GM12874 (cell line): ENCODE results near the gene TUBA8.

Experiments used
- CTCF ChIP-seq: IDR thresholded peaks from 2 replicates; pipeline ENCODE4 v1.5.1; 2011; ENCODE audit warnings: low read depth, mild to moderate bottlenecking, control low read depth, low read length, moderate library complexity; ENCODE audit not compliant: insufficient read depth

TUBA8 gene

GRCh38 chr22:18075101-18075719 is 35.4 kb upstream of the TUBA8 start:
- no peak for TF ChIP-seq CTCF

GRCh38 chr22:18075720-18076497 is 34.7 kb upstream of the TUBA8 start:
- peak; percentile 58; the same call in 1 of the 2 replicates for TF ChIP-seq CTCF

- no peak for TF ChIP-seq CTCF
Observed at GRCh38 chr22:18077087-18077638, 33.4 kb upstream of the TUBA8 start.

GRCh38 chr22:18077639-18078328 is 32.8 kb upstream of the TUBA8 start, which contains the start of gene PEX26:
Gene PEX26, plus strand, starts transcription at chr22:18077990. Its CDS starts 387 bp downstream, at chr22:18078377.
- no peak for TF ChIP-seq CTCF

- no peak for TF ChIP-seq CTCF
Observed at GRCh38 chr22:18078329-18079041, 32.1 kb upstream of the TUBA8 start.

- no peak for TF ChIP-seq CTCF
Observed at GRCh38 chr22:18079706-18080233, 30.8 kb upstream of the TUBA8 start.
